Activated T-cell treated with anti-CD3 and anti-CD28 coated beads, Interleukin-2, amount 50 U/mL, for 48 hours (primary cell): Measurements from ENCODE around the gene MAPKAPK5.
"Not testable (repeated sequence)": the region's sequence is repeated elsewhere in the genome, so short reads cannot be mapped to it uniquely, and the experiment has no call there.

Source experiments
- DNase-seq, 2 experiments: peaks; one replicate each; pipeline ENCODE4 v3.0.0-alpha.2; 2020

Gene MAPKAPK5, protein sequence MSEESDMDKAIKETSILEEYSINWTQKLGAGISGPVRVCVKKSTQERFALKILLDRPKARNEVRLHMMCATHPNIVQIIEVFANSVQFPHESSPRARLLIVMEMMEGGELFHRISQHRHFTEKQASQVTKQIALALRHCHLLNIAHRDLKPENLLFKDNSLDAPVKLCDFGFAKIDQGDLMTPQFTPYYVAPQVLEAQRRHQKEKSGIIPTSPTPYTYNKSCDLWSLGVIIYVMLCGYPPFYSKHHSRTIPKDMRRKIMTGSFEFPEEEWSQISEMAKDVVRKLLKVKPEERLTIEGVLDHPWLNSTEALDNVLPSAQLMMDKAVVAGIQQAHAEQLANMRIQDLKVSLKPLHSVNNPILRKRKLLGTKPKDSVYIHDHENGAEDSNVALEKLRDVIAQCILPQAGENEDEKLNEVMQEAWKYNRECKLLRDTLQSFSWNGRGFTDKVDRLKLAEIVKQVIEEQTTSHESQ

DNA sequence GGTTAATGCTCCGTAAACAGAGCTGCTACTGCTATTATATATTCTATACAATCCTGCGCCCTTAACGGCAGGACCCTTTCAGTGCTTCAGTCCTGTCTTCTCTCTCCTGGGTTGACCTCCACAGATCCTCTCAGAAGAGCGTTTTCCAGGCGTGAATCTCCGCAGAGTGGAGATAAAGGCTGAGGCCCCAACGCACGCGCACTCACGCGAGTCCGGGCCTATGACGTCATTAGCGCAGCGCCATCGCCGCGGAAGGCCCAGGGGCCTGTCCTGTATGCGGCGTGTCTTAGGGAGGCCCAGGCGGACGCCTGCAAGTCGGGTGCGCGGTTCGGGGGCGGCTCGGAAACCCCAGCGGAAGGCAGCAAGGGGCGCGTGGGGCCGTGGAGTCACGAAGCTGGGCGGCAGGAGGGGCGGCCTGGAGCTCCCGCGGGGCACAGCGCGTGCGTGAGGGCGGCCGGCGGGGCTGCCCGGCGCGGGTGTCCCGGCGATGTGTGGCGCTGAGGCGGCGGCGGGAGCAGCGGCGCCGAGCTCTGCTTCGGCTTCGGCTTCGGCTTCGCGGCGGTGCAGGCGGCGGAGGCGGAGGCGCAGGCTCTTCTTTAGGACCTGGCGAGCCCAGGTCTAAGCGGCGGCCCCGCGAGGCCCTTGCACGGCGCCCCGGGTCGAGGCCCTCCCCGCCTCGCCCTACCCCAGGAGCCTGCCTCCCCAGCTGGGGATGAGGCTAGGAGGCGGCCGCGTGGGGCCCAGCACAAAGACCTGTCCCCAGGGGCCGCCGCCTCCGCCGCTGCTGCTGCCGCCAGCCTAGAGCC is at the start of gene MAPKAPK5:
Gene MAPKAPK5 (plus strand): TSS at position 479 of the 806 bp plus-strand sequence. CDS start 506 bp downstream, outside the sequence.
- DNase-seq, result peak; percentile 99

DNA sequence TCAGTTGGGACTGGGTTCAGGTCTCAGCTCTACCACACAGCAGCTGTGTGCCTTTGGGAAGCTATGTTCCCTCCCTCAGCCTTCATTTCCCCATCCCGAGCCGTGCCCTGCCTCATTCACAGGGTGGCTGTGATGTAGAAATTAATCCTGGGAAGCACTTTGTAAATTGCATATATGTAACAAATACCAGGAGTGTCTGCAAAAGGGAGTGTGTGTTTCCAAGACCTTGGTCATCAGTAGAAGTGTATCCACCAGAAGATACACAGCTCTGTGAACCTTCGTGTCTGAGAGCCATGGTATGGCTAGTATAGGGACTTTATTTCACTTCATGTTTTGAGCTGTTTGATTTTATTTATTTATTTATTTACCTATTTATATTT is 49.2 kb upstream of the MAPKAPK5 start:
- DNase-seq, result no peak

DNA sequence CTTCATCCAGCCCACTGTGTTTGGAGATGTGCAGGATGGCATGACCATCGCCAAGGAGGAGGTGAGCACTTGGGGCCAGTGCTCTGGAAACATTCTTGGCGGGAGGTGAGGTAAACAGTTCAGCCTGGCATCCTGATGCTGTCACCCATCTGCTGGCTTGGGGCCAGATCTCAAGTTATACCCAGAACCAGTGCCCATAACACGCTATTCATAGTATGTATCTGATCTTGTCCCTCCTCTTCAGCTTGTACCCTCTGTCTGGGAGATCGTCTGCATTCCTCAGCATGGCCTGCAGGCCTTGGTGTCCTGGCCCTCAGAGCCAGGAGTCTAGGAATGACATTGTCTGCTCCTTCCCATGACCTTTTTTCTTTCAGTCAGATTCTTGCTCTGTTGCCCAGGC is 43.8 kb upstream of the MAPKAPK5 start:
- no peak for DNase-seq

DNA sequence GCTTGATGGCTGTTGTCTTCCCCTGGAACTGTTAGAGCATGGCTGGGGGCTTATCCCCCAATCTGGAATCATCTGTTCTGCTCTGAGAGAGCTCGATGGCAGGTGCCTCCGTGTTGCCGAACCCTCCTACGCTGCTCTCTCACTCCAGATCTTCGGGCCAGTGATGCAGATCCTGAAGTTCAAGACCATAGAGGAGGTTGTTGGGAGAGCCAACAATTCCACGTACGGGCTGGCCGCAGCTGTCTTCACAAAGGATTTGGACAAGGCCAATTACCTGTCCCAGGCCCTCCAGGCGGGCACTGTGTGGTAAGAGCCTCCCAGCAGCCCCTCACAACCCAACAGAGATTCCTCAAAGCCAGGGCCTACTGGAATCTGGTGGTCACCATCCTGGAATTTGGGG is 42.3 kb upstream of the MAPKAPK5 start:
- no peak for DNase-seq

DNA sequence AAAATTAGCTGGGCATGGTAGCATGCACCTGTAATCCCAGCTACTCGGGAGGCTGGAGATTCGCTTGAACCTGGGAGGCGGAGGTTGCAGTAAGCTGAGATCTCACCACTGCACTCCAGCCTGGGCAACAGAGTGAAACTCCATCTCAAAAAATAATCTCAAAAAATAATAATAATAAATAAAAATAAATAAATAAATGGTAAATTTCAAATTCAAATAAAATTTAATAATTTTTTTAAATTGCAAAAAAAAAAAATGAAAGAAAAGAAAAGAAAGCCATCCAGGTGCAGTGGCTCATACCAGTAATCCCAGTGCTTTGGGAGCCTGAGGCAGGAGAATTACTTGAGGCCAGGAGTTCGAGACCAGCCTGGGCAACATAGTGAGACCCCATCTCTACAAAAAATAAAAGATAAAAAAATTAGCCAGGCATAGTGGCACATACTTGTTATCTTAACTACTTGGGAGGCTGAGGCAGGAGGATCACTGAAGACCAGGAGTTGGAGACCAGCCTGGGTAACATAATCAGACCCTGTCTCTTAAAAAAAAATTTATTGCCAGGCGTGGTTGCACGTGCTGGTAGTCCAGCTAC is 38.9 kb upstream of the MAPKAPK5 start:
- DNase-seq, result no peak

DNA sequence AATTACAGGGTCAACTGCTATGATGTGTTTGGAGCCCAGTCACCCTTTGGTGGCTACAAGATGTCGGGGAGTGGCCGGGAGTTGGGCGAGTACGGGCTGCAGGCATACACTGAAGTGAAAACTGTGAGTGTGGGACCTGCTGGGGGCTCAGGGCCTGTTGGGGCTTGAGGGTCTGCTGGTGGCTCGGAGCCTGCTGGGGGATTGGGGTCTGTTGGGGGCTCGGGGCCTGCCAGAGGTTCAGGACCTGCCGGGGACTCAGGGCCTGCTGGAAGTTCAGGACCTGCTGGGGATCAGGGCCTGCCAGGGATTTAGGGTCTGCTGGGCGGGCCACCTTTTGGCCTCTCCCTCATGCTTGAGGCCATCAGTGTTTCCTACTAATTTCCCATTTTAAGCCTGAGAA is 38.2 kb upstream of the MAPKAPK5 start:
- no peak for DNase-seq

DNA sequence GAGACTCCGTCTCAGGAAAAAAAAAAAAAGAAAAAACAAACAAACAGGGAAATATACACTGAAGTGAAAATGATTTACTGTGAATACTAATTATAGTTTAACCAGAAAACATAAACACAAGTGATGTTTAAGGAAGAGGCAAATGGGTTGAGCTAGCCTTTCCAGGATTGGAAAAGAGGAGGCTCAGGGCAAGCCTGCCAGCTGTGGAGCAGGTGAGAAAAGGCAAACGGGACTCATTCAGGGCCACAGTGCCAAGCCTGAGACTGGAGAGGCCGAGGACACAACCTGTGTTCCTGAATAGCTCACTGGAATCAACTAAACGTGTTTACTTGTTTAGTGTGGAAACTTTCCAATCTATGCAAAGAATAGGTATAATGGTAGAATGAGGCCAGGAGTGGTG is 35.7 kb upstream of the MAPKAPK5 start:
- no peak for DNase-seq

DNA sequence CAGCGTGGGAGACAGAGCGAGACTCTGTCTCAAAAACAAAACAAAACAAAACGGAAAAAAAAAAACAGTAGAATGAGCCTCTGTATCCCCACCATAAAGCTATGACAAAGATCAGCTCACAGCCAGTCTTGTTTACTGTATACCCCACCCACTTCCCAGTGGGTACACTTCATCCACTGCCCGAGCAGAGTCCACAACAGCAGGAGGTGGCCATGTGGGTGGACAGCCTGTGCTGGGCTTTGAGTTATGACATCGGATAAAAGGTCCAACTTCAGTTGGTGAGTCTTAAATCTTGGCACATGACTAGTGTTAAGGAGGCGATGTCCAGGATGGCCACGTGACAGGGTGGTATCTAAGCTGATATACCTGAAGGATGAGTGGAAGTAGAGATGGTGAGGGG is 34.8 kb upstream of the MAPKAPK5 start:
- no peak for DNase-seq

DNA sequence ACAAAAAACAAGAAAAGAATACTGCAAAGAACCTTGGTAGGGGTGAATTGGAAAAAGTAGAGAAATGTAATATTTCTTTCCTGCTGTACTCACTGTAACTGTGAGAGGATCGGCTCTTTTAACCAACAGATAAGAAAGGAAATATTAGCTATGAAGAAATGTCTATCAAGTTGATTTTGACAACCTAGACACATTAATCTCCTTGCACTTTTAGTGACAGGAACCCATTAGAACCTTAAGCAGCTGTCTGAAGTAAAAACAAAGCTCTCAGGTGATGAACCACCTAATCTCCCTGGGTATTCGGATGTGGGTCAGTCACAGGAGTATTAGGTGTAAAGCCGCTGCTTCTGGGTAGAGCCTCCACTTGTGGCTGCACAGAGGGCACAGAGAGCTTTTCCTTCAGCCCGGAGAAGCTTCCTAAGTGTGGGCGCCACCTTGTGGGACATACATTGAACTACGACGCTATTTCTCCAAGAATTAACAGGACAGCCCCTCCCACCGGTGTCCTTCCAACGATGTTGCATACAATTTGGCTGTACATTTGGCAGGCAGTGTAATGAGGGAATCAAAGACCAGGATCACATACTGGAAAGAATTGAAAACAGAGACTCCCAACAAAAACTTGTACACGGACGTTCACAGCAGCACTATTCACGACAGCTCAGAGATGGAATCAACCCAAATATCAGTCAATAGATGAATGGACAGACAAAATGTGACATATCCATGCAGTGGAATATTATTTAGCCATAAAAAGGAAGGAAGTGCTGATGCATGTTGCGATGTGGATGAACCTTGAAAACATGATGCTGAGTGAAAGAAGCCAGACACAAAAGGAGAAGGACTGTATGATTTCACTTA is 28.9 kb upstream of the MAPKAPK5 start:
- peak; percentile 66 to 76 for DNase-seq

DNA sequence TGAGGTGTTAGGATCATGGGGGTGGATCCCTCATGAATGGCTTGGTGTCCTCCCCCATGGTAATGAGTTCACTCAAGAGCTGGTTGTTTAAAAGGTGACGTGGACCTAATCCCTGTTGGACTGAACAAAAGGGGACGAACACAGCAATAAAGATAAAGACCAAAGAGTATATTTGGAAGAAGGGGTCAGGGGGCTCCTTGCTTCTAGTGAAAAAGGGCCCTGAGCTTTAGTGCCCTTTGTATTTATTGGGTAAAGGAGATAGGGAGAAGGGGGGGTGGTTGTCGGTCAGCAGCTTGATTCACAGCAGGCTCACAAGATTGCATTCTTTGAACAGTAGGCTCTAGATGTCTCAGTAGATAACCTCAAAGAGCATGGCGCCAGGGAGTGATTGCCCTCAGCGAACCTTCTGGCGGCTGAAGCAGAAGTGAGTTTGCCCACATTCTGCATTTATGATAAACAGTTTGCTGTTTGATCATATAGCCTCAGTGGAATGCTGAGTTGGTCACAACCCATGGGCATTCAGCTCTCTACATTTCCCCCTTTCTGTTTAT is 25.9 kb upstream of the MAPKAPK5 start:
- no peak for DNase-seq

DNA sequence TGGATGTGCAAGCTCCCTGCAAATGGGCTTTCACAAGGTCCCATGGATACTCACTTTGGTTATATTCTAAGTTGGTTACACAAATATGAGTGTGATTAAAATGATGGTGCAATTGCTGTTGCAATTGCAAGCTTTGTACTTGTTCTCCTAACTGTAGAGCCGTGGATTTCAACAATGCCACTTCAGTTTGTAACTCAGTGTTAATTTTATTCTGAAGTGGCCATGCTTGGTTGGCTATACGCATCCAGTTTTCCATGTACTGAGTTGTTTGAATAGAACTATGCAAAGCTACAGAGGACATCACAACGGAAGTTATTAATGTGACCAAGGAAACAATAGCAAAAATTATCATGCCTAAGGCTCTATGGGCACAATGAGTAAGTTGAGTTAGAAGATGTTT is 25.1 kb upstream of the MAPKAPK5 start:
- DNase-seq, result not testable (repeated sequence)

DNA sequence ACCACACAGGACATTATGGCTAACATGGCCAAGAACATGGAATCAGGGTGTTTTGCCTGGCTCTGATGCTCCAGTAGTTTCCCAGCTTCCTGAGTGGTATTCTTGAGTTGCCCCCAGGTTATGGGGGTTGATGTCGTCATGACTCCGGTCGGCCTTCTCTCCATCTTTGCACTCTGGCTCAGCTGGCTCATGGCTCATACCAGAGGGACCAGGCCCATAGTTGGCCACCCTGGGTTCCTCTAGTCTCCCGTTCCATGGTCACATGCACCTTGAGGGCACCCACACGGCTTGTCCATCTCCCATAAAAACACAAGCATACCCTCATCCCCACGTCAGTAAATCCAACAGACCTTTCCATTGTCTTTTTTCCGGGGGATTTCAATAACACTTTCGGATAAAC is 23.7 kb upstream of the MAPKAPK5 start:
- DNase-seq, result no peak

DNA sequence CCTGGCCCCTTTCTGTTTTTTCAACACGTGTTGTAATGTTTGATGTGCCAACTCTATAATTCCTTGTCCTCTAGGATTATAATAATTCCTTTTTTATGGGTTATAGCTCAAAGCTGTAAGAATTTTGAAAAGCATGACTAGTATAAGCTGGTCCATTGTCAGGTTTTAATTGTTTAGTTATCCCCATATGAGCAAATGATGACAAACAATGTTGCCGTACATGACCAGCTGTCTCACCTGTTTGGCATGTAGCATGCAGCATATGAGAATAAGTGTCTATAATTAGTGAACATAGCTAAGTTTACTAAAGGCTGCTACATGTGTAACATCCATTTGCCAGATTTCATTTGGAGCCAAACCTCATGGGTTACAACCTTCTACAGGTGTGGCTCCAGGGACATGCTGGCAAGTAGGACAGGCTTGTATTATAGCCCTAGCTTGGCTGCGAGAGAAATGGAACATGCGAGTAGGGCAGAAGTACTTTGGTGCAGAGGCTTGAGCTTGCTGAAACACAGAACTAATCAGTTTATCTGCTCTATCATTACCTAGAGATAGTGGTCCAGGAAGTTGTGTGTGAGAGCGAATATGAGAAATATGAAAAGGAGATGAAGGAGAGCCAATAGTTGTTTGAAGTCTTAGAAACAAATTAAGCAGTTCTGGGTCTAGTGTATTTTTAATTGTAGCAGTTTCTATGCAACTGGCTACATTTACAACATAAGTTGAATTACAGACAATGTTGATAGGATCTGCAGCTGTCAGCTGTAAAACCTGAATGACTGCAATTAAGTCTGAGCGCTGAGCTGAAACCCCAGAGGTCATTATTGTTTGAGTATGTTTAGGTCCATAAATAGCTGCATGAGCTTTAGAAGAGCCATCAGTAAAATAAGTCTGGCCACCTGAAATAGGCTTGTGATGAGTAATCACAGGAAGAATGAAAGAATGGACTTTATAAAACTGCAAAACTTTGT is 22.6 kb upstream of the MAPKAPK5 start:
- no peak for DNase-seq

DNA sequence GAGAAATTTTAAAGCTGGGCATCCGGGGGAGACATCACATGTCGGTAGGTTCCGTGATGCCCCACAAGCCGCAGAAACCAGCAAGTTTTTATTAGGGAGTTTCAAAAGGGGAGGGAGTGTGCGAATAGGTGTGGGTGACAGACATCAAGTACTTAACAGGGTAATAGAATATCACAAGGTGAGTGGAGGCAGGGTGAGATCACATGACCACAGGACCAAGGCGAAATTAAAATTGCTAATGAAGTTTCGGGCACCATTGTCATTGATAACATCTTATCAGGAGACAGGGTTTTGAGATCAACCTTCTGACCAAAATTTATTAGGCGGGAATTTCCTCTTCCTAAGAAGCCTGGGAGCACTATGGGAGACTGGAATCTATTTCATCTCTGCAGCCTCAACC is 21.2 kb upstream of the MAPKAPK5 start:
- DNase-seq, result not testable (repeated sequence)

DNA sequence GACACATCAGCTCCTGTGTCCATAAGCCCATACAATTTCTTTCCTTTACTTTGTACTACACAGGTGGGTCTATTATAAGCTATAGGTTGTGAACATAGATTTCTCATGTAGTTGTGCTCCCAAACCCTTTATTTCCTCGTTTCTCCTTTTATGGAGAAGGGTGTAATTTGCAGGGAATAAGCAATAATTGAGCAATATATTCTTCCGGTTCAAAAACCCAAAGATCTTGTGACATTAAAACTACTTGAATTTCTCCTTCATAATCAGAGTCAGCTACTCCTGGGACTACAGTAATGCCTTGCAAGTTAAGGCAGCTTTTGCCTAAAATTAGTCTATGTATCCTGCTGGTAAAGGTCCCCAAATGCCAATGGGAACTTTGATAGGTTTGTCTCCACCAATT is 19.1 kb upstream of the MAPKAPK5 start:
- no peak for DNase-seq

DNA sequence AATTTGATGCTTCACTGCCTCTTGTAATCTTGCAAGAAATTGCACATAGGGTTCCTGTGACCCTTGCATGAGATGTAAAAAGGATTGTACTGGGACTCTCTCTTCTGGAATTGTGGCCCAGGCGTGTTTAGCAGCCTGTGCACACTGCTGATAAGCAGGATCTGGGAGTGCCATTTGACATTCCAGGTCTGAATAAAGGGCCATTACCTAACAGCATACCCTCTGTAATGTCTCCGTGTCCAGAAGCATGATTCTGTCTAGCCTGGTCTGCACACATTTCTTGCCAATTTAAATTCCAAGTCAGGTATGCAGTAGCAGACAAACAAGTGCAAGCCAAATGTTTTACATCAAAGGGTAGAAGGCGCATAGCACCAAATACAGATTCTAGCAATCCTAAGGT is 18.1 kb upstream of the MAPKAPK5 start:
- DNase-seq, result no peak

DNA sequence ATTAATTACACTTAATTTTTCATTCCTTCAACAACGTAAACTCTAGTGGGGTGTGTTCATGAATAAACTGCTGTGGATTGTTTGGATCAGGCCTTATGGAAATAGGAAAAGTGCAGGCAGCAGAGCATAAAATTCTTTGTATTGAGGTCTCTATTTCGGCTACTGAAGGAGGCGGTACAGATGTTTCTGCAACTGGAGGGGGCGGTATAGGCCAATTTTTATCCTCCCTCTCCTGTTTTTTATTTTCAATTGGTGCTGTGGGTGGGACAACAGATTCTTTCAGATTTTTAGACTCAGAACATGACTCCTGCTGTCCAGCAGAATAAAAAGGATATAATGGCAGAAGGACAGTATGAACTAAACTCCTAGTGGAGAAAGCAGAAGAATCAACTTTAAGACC is 17.7 kb upstream of the MAPKAPK5 start:
- DNase-seq, result not testable (repeated sequence)

DNA sequence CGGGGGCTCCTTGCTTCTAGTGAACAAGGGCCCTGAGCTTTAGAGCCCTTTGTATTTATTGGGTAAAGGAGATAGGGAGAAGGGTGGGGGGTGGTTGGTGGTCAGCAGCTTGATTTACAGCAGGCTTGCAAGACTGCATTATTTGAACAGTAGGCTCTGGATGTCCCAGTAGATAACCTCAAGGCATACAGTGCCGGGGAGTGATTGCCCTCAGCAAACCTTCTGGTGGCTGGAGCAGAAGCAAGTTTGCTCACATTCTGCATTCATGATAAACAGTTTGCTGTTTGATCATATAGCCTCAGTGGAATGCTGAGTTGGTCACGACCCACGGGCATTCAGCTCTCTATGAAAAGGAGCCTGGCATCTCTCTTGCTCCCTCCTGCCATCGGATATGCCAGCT is 16.5 kb upstream of the MAPKAPK5 start:
- no peak for DNase-seq

DNA sequence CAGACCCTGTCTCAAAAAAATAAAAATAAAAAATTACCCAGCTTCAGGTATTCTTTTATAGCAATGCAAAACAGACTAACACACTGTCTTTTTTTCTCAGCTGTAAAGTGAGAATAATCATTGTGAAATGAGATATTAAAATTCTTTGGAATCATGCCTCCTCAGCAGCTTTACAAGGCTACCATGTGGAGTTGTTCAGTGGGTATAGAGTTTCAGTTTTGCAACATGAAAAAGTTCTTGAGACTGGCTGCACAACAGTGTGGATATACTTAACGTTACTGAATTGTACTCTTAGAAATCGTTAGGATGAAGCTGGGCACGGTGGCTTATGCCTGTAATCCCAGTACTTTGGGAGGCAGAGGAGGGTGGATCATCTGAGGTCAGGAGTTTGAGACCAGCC is 15.7 kb upstream of the MAPKAPK5 start:
- no peak for DNase-seq

DNA sequence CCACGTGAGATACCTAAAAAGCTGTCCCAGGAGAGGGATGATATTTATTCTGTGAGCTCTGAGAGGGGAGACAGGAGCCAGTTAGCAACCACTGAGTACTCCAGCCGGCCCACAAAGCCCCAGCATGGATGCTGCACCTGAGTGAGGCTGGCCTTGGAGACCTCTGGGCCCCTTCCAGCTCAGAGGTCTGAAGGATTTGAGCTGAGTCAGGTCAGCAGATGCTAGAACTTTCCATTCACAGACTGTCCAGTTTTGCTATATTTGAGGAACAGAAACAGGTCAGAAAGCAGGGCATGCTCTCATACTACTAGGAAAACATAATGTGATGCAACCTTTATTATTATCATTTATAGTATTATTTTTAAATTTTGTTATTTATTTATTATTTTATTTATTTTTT is 15.0 kb upstream of the MAPKAPK5 start:
- no peak for DNase-seq

DNA sequence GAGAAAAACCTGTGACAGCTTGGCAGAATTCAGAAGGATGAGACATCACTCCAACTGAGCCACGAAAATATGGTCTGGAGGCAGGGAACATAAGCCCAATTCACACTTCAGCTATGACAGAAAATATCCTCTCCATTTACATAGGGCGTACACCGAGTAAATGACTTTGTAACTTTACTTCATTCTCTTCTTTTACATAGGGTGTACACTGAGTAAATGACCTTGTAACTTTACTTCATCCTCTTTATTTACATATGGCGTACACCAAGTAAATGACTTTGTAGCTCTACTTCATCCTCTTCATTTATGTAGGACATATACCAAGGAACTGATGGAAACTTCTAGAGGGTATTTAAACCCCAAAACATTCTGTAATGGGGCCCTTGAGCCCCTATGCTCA is 14.1 kb upstream of the MAPKAPK5 start:
- no peak for DNase-seq
